GM18868 (cell line): ENCODE measurements around the gene HAT1.
"Not testable (repeated sequence)": the region's sequence is repeated elsewhere in the genome, so short reads cannot be mapped to it uniquely, and the experiment has no call there.

Source experiments
- ATAC-seq: cut with Tn5 transposase; IDR thresholded peaks from one replicate; pipeline ENCODE4 v1.9.1; 2021; ENCODE audit warnings: mild to moderate bottlenecking, moderate library complexity; ENCODE audit not compliant: unreplicated experiment

The HAT1 gene

GRCh38 chr2:171968509-171968908 lies 46.2 kb downstream of the HAT1 start:
- ATAC-seq, result no peak

- ATAC-seq, result no peak
These were observed 50.2 kb downstream of the HAT1 start for GRCh38 chr2:171972329-171972982.

GRCh38 chr2:171979103-171979502 lies 56.8 kb downstream of the HAT1 start:
- ATAC-seq, result no peak

- not testable (repeated sequence) for ATAC-seq
These were observed 61.7 kb downstream of the HAT1 start for GRCh38 chr2:171983924-171984323.

GRCh38 chr2:171985076-171985475 lies 62.8 kb downstream of the HAT1 start:
- no peak for ATAC-seq

GRCh38 chr2:171986778-171987177 lies 64.5 kb downstream of the HAT1 start:
- ATAC-seq, result no peak

- no peak for ATAC-seq
These were observed 68.8 kb downstream of the HAT1 start for GRCh38 chr2:171991027-171991426.

- ATAC-seq, result no peak
These were observed 73.3 kb downstream of the HAT1 start for GRCh38 chr2:171995586-171995985.

- ATAC-seq, result no peak
These were observed 73.8 kb downstream of the HAT1 start for GRCh38 chr2:171996021-171996420.

- ATAC-seq, result not testable (repeated sequence)
These were observed 74.8 kb downstream of the HAT1 start for GRCh38 chr2:171997031-171997430.

GRCh38 chr2:171999161-171999560 lies 76.9 kb downstream of the HAT1 start:
- ATAC-seq, result no peak

- peak; percentile 97 for ATAC-seq
These were observed 77.6 kb downstream of the HAT1 start, which contains the start of gene METAP1D for GRCh38 chr2:171999604-172000469. METAP1D (plus strand) TSS chr2:171999953; CDS start chr2:171999970, 17 bp downstream.

GRCh38 chr2:172000696-172001361 lies 78.6 kb downstream of the HAT1 start:
- no peak for ATAC-seq

GRCh38 chr2:172007372-172007771 lies 85.1 kb downstream of the HAT1 start:
- ATAC-seq, result no peak

GRCh38 chr2:172009823-172010222 lies 87.6 kb downstream of the HAT1 start:
- no peak for ATAC-seq

- ATAC-seq, result no peak
These were observed 89.7 kb downstream of the HAT1 start for GRCh38 chr2:172011812-172012575.

- ATAC-seq, result no peak
These were observed 90.6 kb downstream of the HAT1 start for GRCh38 chr2:172012677-172013391.

GRCh38 chr2:172013396-172013795 lies 91.1 kb downstream of the HAT1 start:
- peak; percentile 84 for ATAC-seq

GRCh38 chr2:172021074-172021931 lies 99.0 kb downstream of the HAT1 start:
- no peak for ATAC-seq
